Occipital lobe (tissue), 2 donors: ENCODE measurements around the gene ART3. TPM values are rescaled to one million over a fixed set of nuclear protein-coding genes. Genes with fewer than 3 reads are reported as not detected.
A peak's percentile ranks its signal among the peaks of the same experiment; 100 is the strongest.
"Not testable (repeated sequence)": the region's sequence is repeated elsewhere in the genome, so short reads cannot be mapped to it uniquely, and the experiment has no call there.

Experiments
- DNase-seq: peaks from one replicate; lab custom pipeline; 2025; lab: John Stamatoyannopoulos, UW
- total RNA-seq: library from RNA; depleted of rRNA; stranded (reverse); fragments of >200 nt; gene quantifications from one replicate; pipeline ENCODE4 v1.2.3, GENCODE V29; 2014

ART3 gene
- 0.78 TPM for total RNA-seq

GRCh38 chr4:76074468-76074867, at the start of gene ART3:
Gene ART3, plus strand, starts transcription at chr4:76074709. Its CDS starts 1,181 bp downstream, at chr4:76075890.
- peak; percentile 5 for DNase-seq

GRCh38 chr4:76028350-76028765, 46.2 kb upstream of the ART3 start:
- DNase-seq, result no peak

GRCh38 chr4:76029300-76029699, 45.2 kb upstream of the ART3 start:
- no peak for DNase-seq

GRCh38 chr4:76035141-76035540, 39.4 kb upstream of the ART3 start:
- no peak for DNase-seq

- DNase-seq, result no peak
Measured at GRCh38 chr4:76035799-76036380, 38.6 kb upstream of the ART3 start, which contains the start of gene CXCL11. Gene CXCL11, minus strand, starts transcription at chr4:76036070. Its CDS starts 83 bp downstream, at chr4:76035987.

- no peak for DNase-seq
Measured at GRCh38 chr4:76036855-76037254, 37.7 kb upstream of the ART3 start.

GRCh38 chr4:76042241-76042998, 32.1 kb upstream of the ART3 start:
- not testable (repeated sequence) for DNase-seq

- DNase-seq, result not testable (repeated sequence)
Measured at GRCh38 chr4:76043306-76043705, 31.2 kb upstream of the ART3 start.

GRCh38 chr4:76044686-76045085, 29.8 kb upstream of the ART3 start:
- DNase-seq, result not testable (repeated sequence)

- DNase-seq, result not testable (repeated sequence)
Measured at GRCh38 chr4:76049860-76050416, 24.6 kb upstream of the ART3 start.

- DNase-seq, result not testable (repeated sequence)
Measured at GRCh38 chr4:76050560-76051050, 23.9 kb upstream of the ART3 start.

GRCh38 chr4:76053730-76054129, 20.8 kb upstream of the ART3 start:
- DNase-seq, result peak; percentile 4

- DNase-seq, result no peak
Measured at GRCh38 chr4:76055016-76055415, 19.5 kb upstream of the ART3 start.

- DNase-seq, result no peak
Measured at GRCh38 chr4:76055421-76055820, 19.1 kb upstream of the ART3 start.

GRCh38 chr4:76058302-76058701, 16.2 kb upstream of the ART3 start:
- DNase-seq, result no peak

- no peak for DNase-seq
Measured at GRCh38 chr4:76058888-76059426, 15.6 kb upstream of the ART3 start.

- no peak for DNase-seq
Measured at GRCh38 chr4:76059750-76060149, 14.8 kb upstream of the ART3 start.

- no peak for DNase-seq
Measured at GRCh38 chr4:76060506-76060905, 14.0 kb upstream of the ART3 start.

- DNase-seq, result no peak
Measured at GRCh38 chr4:76061421-76061820, 13.1 kb upstream of the ART3 start.

- DNase-seq, result no peak
Measured at GRCh38 chr4:76061982-76062381, 12.5 kb upstream of the ART3 start.

- no peak for DNase-seq
Measured at GRCh38 chr4:76066546-76066945, 8.0 kb upstream of the ART3 start.

GRCh38 chr4:76067652-76068286, 6.7 kb upstream of the ART3 start:
- peak; percentile 19 for DNase-seq
